ENCODE data around the gene PYGL. TPM values are rescaled to one million over a fixed set of nuclear protein-coding genes. Genes with fewer than 3 reads are reported as not detected.
"Not testable (repeated sequence)": the region's sequence is repeated elsewhere in the genome, so short reads cannot be mapped to it uniquely, and the experiment has no call there.

The PYGL gene
- 78.1 TPM for total RNA-seq

- DNase-seq (ENCODE audit: low read depth in 2 of 3, low spot score in 2 of 3) = peak in 2 of 3 donors; percentile 50 to 56
Measured at GRCh38 chr14:50943943-50944646, at the start of gene PYGL. TSS of gene PYGL (minus strand) at chr14:50944483. CDS start at chr14:50944403, 80 bp downstream.

- no peak for DNase-seq (ENCODE audit: low read depth in 2 of 3, low spot score in 2 of 3)
Measured at GRCh38 chr14:50985859-50986331, 41.6 kb upstream of the PYGL start.

GRCh38 chr14:50985124-50985858 is 41.0 kb upstream of the PYGL start:
- no peak for DNase-seq (ENCODE audit: low read depth in 2 of 3, low spot score in 2 of 3)

DNA sequence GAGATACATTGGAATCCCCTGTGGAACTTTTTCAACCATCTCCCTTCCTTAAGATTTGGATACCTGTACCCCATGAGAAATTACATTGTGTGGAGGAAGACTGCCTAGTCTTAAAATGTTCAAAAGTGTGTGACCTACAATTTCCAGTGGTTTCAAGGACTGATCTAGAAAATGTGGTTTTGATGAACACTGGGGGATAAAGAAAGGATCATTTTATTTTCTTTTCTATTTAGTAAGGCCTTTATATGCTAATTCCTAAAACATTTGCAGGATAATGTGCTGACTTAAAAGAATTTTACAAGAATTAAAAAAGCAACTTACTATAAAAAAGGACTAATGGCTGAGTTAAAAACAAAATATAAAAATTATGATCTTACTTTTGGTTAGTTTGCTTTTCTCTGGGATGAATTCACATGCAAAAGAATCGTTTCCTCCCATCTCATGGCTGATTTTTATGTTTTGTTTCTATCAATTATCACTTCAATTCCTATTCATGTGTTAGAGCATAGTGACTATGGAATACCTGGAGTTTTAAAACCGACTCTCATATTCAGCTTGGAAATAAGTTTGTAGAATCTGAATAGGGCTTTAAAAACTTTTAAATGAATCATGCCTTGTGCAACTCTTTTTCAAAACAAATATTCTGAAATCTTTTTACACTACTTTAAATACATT is 39.9 kb upstream of the PYGL start:
- DNase-seq (ENCODE audit: low read depth in 2 of 3, low spot score in 2 of 3) = no peak

DNA sequence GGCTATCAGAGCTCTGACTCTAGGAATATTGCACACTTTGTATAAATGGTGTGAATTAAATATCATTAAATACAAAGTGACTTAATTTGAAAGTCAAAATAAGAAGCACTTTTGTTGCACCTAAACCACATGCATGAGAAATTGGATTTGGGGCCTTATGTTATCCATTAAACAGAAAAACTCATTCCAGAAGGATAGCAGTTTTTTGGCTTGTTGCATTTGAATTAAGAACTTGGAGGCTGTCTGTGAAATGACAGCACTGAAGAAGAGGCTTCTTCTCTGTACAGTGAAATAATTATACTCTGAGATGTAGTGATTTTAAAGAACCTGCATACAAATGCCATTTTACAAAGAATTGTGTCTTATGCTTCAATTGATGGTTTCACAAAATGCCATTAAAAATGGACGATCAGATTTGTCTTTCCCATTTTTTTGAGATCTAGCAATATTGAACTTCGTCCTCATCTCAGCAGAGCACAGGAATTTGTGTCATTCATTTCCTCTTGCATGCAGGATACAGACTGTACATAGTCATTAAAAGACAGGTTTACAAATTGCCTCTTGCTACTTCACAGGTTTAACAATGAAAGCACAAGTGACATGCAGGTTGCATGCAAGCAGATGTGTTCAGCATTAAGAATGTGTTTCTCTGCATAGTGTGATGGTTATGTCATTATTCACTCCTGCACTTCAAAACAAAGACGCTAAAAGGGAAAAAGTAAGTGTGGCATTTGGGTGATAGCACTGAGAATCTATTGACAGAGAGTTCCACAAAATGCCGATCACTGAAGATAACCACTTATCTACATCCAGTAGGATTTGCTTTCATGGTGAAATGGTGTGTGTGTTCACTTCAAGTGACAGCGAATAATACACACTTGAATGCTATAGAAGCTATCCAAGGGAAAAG is 35.9 kb upstream of the PYGL start:
- no peak for DNase-seq (ENCODE audit: low read depth in 2 of 3, low spot score in 2 of 3)

- DNase-seq (ENCODE audit: low read depth in 2 of 3, low spot score in 2 of 3) = no peak
Measured at GRCh38 chr14:50978888-50979287, 34.6 kb upstream of the PYGL start.

GRCh38 chr14:50978529-50978871 is 34.2 kb upstream of the PYGL start:
- no peak for DNase-seq (ENCODE audit: low read depth in 2 of 3, low spot score in 2 of 3)

DNA sequence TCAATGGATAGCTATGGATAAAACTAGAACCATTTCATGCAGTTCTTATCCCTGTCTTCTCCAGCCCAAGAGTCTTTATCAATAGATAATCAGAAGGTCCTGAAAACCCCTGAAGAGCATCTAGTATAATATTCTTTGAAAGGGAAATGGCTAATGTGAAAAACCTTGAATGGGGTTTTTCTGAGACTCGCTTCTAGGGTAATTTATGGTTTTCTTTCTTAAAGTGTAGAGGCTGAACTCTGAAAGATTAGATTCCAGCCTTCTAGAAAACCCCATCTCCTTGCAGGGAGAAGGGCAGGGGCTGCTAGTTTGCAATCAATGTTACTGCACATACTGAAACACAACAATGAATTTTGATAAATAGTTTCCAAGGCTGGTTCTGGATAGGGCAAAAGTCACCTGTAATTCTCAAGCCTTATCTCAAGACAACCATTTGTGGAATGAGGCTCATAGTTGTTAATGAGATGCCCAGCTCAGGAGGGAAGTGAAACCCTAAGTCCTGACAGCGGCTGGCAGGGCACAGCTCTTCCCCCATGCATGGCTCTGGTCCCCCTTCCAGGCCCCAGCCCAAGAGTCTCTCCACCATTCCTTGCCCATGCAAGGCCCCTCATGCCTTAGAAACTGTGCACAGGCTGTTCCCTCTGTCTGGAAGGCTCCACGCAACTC is 33.7 kb upstream of the PYGL start:
- DNase-seq (ENCODE audit: low read depth in 2 of 3, low spot score in 2 of 3) = no peak

- DNase-seq (ENCODE audit: low read depth in 2 of 3, low spot score in 2 of 3) = no peak
Measured at GRCh38 chr14:50974118-50974517, 29.8 kb upstream of the PYGL start.

GRCh38 chr14:50972734-50973133 is 28.5 kb upstream of the PYGL start:
- no peak for DNase-seq (ENCODE audit: low read depth in 2 of 3, low spot score in 2 of 3)

GRCh38 chr14:50970886-50971781 is 26.9 kb upstream of the PYGL start:
- no peak for DNase-seq (ENCODE audit: low read depth in 2 of 3, low spot score in 2 of 3)

DNA sequence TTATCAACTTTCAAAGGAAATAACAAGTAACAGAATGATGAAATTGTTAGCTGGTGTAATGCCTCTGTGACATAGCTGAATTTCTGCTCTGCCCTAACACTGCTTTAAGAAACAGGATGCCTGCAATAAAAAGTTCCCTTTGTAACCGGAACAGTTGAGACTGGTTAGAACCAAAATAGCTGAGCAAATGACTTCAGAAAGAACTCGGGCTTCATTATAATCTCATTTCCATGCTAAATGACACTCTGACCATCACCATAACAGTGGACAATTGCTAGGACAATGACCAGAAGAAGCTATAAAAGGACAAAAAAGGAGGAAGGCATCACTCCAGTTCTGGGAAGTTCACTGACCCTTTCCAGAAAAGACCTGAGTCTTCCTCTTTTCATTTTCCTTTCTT is 23.5 kb upstream of the PYGL start:
- peak in 1 of 3 donors; percentile 42 for DNase-seq (ENCODE audit: low read depth in 2 of 3, low spot score in 2 of 3)

DNA sequence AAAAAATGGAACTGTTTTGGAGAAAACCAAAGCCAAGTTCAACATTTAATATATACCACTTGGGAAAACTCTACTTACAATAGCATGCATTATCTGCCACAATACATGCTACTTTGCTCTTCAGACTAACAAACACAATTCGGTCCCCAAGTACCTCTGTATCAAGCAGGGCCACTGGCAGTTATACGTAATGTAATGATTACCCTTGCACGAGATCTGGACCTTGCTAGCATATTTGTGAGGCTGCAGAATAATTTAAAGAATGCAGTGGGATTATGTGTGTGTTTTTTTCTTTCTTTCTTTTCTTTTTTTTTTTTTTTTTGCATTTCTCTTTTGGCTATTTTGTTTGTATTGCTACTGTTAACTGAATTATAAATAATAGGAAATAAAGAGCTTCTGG is 22.8 kb upstream of the PYGL start:
- no peak for DNase-seq (ENCODE audit: low read depth in 2 of 3, low spot score in 2 of 3)

DNA sequence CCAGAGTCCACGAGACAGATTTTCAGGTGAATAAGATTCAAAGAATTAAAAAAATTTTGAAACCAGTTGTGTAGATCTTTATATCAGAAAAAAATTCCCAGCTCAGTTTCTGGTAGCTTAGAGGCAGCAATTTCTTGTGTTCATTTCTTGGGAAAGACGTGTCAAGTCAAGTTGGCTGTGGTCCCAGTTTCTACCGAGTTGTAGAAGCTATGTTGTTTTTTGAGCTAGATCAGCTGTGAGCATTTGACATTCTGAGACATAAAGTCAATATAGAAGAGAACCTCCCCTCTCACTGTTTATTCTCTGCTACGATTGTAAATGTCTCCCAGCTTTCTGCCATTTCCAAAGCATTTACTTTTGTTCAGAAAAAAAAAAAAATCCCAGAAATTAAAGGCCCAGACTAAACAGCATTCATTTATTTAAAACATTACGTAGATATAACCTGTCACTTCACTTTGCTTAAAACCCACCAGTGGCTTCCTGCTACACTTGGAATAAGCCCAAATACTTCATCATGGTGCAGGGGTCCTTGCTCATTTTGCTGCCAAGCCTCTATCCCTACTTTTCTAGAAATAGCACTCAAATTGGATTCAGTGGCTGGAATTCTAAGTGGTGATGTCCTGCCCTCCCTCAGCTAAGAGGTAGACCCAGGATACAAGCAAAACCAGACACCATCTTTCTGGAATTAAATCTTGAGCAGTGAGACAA is 20.6 kb upstream of the PYGL start:
- DNase-seq (ENCODE audit: low read depth in 2 of 3, low spot score in 2 of 3) = no peak

DNA sequence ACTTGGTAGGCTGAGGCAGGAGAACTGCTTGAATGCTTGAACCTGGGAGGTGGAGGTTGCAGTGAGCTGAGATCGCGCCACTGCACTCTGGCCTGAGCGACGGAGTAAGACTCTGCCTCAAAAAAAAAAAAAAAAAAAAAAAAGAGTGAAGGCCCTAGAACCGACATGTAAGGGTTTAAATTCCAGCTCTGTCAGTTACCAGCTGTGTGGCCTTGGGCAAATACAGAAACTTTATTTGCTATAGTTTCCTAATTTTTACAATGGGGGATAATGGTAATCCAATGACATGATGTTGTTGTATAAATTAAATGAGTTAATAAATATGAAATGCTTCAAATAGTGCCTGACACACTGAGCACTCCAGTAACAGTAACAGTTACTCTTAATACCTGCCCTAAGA is 19.6 kb upstream of the PYGL start:
- DNase-seq (ENCODE audit: low read depth in 2 of 3, low spot score in 2 of 3) = no peak

DNA sequence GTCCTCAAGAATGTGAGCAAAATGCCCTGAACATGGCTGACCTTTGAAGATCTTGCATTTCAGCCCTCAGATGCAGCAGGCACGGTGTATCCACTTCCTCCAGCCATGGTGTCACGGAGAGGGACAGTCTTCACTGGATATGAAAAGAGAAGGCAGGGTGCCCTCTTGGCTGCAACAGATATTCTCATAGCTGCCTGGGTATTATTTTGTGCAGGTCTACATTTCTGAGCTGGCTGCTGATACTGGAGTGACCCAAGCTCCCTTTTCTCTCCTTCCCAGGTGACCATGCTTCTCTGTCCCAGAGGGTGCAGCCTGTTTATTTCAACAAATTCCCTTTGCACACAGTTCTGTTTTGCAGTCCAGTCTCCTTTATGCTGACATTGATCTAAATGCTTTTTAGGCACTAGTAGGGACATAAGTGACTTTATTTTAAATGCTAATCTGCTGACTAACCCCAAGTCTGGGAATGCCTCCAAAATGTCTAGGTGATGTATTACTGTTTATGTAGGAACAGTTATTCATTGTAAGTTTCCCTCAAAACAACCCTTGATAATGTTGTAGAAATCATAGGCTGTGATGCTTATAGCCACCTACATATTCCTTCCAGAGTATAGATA is 17.4 kb upstream of the PYGL start:
- peak in 1 of 3 donors; percentile 21 for DNase-seq (ENCODE audit: low read depth in 2 of 3, low spot score in 2 of 3)

DNA sequence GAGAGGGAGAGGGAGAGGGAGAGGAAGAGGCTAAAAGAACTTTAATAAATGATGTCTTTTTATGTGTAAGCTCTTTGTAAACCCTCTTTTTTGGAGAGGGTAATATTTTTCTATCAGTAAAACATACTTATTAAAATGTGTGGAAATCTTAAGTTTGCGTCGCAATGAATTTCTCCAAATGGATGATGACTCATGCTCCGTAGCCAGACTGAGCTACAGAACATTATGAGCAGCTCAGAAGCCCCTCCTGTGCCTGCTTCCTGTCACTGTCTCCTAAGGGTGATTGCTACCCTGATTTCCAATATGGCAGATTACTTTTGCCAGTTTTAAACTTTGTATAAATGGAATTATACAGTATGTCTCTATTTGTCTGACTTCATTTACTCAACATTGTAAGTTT is 13.0 kb upstream of the PYGL start:
- no peak for DNase-seq (ENCODE audit: low read depth in 2 of 3, low spot score in 2 of 3)

GRCh38 chr14:50956421-50956820 is 12.1 kb upstream of the PYGL start:
- not testable (repeated sequence) for DNase-seq (ENCODE audit: low read depth in 2 of 3, low spot score in 2 of 3)

Measured in hematopoietic multipotent progenitor cell (in vitro differentiated cells).